HT1080 (cell line): ENCODE measurements around the gene STAP2. TPM values are rescaled to one million over a fixed set of nuclear protein-coding genes. Genes with fewer than 3 reads are reported as not detected.

Experiments
- DNase-seq: peaks from one replicate; pipeline ENCODE4 v3.0.0-alpha.2; 2015; ENCODE audit warnings: low read depth
- total RNA-seq: library from RNA; depleted of rRNA; stranded (reverse); fragments of >200 nt; shearing (Covaris generic); gene quantifications from 2 replicates; pipeline ENCODE4 v1.2.3, GENCODE V29; 2014

The STAP2 gene
- total RNA-seq, 1 experiment from 2014 or later, result 3.6 TPM

GRCh38 chr19:4327877-4328242 lies 10.8 kb downstream of the STAP2 start:
- no peak for DNase-seq

- no peak for DNase-seq
These were observed 11.3 kb downstream of the STAP2 start for GRCh38 chr19:4327252-4327876.

- DNase-seq, result no peak
These were observed 11.8 kb downstream of the STAP2 start for GRCh38 chr19:4326837-4327251.

GRCh38 chr19:4326215-4326836 lies 12.3 kb downstream of the STAP2 start:
- no peak for DNase-seq

GRCh38 chr19:4324228-4324627 lies 14.4 kb downstream of the STAP2 start:
- DNase-seq, result no peak

DNA sequence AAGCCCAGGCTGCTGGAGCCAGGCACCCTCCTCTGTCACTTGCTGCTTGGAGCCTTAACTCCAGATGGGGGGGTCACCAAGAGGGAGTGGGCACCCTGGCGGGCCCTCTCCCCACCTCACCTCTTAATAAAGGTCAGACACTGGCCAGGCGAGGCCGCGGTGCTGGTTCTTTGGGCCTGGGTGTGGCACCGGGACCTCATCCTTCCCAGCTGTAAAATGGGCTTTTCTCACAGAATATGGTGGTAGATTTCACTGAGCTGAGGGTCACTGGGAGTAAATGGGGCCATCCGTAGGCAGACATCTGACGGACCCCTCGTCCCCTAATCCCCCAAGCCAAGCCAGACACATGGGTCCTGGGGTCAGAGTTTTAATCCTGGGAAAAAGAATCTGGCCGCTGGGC lies 14.9 kb downstream of the STAP2 start:
- DNase-seq, result no peak

DNA sequence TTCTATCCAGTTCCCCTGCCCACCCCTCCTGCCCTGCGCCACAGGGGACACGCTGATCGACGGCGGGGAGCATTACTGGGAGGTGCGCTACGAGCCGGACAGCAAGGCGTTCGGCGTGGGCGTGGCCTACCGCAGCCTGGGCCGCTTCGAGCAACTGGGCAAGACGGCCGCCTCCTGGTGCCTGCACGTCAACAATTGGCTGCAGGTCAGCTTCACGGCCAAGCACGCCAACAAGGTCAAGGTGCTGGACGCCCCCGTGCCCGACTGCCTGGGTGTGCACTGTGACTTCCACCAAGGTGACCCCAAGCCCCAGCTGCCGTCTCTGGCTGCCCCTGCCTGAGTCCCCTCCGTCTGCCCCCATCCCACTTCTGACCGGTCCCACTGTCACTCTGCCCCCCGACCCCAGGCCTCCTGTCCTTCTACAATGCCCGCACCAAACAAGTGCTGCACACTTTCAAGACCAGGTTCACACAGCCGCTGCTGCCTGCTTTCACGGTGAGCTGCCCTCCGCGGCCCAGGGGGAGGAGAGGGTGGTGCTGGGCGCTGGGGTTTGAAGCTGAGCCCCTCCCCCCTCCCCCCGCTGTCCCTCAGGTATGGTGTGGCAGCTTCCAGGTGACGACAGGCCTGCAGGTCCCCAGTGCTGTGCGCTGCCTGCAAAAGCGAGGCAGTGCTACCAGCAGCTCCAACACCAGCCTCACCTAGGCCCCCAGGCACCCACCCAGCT lies 15.5 kb downstream of the STAP2 start:
- DNase-seq, result no peak

DNA sequence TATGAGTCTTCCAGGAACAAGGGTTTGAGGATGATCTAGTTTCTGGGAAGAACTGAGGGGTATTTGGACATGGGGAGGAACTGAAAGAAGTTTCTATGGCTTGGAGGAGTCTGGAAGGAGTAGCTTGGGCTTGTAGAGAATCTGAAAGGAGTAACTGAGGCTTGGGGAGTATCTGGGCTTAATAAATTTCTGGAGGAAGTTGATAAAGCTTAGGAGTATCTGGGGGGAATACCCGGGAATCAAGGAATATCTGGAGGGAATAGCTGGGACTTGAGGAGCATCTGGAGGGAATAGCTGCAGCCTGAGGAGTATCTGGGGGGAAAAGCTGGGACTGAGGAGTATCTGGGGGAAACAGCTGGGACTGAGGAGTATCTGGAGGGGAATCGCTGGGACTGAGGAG lies 18.2 kb downstream of the STAP2 start:
- no peak for DNase-seq

- no peak for DNase-seq
These were observed 19.4 kb downstream of the STAP2 start for GRCh38 chr19:4319067-4319718.

DNA sequence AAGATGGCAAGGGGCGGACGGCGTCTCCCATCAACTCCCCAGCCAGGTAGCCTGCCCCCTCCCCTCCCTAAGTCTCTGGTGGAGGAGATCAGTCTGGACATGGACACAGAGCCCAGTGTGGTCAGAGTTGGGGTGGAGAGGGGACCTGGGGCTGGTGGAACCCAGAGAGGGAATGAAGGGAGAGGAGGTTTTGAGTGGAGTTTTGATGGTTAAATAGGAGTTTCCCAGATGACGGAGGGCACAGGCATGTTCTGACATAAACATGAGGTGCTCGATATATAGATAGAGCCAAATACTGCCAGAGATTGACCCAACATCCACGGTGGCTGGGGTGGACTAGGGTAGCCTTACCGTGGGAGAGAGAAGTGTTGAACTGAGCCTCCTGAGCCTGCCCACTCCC lies 20.2 kb downstream of the STAP2 start:
- no peak for DNase-seq

DNA sequence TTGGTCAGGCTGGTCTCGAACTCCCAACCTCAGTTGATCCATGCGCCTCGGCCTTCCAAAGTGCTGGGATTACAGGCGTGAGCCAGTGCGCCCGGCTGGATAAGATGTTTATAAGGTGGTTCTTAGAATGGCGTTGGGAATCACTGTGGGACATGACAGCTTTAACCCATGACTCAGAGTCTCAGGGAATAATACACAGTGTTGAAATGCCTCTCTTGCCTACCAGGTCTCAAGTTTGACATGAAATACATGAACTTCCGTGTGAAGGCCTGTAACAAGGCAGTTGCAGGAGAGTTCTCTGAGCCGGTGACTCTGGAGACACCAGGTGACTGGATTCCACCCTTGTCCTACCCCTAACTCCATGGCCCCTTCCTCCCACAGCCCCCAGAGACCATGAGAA lies 21.7 kb downstream of the STAP2 start:
- no peak for DNase-seq

- no peak for DNase-seq
These were observed 24.7 kb downstream of the STAP2 start for GRCh38 chr19:4313847-4314490.

DNA sequence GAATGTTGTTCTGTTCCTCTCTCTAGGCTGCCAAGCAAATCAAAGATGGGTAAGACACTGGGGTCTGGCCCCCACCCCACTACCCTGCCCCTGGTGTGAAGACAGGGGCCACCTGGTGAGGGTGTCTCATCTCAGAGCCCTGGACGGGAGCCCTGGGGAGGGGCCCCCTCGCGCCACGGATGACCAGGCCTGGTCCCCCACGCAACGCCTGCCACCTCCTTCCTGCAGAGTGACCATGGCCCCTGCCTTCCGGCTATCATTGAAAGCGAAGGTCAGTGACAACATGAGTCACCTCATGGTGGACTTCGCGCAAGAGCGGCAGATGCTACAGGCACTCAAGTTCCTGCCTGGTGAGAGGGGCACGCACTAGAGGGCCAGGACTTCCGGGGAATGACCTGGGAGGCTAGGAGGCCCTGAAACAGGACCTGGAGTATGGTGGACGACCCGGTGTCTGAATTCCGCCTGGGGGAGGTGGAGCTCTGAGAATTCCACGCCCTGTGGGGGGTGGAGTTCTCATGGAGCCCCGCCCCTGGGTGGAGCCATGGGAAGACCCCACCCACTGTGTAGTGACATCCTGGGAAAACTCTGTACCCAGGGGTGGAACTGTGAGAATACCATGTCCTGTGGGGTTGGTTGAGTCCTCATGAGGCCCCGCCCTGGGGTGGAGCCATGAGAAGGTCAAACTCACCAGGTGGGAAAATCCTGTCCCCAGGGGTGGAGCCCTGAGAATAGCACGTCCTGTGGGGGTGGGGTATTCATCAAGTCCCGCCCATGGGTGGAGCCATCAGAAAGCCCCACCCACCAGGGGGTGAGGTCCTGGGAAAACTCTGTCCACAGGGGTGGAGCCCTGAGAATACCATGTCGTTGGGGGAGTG lies 28.1 kb downstream of the STAP2 start:
- no peak for DNase-seq

DNA sequence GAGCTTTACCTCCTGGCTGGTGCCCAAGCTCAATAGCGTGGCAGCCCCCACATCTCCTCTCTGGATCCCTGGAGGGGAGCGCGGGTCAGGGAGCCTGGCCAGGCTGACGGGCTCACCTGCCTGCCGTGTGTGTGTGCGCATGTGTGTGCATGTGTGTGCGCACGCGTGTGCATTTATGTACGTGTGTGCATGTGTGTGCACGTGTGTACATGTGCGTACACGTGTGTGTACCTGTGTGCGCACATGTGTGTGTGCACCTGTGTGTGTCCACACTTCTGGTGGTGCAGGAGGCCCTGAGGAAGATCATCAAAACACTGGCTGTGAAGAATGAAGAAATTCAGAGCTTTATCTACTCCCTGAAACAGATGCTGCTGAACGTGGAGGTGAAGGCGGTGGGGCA lies 33.0 kb downstream of the STAP2 start:
- no peak for DNase-seq

DNA sequence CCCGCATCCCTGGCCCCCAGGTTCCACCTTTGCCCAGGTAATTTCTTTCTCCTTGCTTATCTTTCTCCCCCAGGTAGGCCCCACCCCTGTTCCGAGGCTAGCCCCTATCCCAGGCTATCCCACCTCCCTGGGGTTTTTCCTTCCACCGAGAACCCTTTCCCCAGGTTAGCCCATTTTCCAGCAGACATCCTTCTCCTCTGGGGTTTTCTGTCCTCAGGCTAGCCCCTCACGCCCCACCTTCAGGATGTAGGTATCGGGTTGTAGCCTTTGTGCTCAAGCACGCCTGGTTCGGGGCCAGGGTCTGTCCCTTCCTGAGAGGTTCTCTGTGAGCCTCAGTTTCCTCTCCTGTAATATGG lies 33.4 kb downstream of the STAP2 start:
- DNase-seq, result no peak

DNA sequence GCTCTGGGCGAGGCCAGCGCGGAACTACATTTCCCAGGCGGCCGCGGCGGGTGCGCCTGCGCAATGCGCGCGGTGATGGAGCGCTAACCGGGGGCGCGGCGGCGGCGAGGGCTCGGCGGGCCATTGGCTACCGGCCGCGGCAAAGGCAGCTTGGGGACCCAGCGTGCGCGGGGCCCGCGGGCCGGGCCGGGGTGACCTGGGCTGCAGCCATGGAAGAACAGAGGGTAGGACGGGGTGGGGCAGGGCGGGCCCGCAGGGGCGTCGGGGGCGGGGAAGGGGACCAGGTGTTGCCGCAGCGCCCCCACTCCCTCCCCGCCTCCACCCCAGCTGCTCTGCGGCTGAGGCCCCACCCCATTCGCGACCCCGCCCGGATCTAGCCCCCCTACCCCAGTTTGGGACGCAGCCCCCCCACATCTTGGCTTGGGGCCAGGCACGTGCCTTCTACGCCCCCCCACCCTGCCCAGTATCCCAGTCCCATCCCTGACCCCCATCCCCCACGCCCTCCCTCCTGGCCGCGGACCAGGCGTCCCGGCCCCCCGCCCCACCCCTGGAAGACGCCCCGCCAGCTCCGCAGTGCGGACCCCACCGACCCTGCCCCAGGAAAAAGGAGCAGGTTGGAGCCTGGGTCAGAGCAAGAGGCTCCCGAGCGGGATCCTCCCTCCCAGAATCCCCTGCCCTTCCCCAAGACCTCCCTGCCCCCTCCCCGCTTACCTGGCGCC lies 33.9 kb downstream of the STAP2 start, which contains the start of gene FSD1:
TSS of gene FSD1 (plus strand) at position 61 of the 719 bp plus-strand sequence. CDS start at position 210, 149 bp downstream.
- peak; percentile 53 for DNase-seq

DNA sequence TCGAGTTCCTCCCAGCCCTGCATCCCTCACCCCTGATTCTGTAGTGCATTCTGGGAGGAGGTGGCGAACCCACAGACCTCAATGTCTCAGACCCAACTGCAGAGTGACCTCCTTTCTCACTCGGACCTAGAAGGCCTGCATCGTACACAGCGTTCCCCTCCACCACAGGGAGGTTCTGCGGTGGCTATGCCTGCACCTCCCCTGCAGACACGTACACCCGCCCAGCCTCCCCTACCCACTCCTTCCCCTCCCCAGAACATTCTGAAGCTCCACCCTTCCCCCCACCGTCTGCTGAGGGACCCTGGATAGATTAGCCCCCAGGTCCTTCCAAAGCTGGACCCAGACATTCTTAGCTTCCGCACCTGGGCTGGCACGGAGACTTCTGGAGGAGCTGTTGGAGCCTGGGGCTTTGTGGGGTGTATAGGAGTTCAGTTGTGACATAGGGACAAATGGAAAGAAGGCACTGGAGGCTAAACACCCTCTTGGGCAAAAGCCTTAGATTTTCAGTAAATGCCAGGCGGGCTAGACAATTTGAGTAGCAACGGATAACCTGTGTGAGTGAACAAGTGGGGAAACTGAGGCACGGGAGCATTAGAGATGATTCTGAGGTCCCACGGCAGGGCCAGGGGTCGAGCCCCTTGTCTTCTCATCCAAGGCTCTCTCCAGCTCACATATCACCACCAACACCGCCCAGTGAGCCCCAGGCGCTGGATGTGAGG lies 34.6 kb downstream of the STAP2 start:
- no peak for DNase-seq

GRCh38 chr19:4302243-4302640 lies 36.4 kb downstream of the STAP2 start, which contains the start of gene TMIGD2:
TMIGD2 (minus strand) TSS chr19:4302389; CDS start chr19:4302385, 4 bp downstream.
- no peak for DNase-seq

DNA sequence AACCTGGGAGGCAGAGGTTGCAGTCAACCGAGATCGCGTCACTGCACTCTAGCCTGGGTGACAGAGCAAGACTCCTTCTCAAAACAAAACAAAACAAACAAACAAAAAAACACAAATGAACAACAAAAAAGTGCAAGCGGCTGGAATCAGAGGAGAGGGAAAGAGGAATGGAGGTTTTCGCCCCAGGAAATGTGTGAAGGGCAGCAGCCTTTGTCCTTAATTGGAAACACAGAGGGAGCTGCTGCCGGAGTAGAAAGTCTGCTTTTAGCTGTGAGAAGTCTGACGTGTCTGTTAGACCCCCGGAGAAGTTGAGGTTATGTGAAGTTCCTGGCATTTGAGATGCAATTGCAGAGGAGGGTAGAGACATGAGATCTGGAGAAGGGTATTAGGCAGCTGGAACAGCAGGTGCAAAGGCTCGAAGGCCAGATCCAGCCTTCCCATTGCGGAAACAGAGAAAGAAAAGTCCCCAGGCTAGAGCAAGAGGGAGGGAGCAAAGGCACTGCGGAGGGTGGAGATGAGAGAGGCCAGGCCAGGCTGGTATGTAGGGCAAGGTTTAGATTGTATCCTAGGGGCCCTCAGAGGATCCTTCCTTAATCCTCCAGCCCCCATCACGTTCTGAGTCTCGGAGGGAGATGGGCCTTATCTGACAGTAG lies 36.9 kb downstream of the STAP2 start:
- DNase-seq, result no peak
